H9 (cell line): ENCODE data around the gene ITGA11. TPM values are rescaled to one million over a fixed set of nuclear protein-coding genes. Genes with fewer than 3 reads are reported as not detected.

ENCODE experiments used
- DNase-seq: peaks from one replicate; pipeline ENCODE4 v3.0.0-alpha.2; 2017
- H2AFZ ChIP-seq: one replicate; pipeline ENCODE4 v1.6.1; 2013; ENCODE audit warnings: mild to moderate bottlenecking, low read length, control low read depth, moderate library complexity
- H2AK5ac ChIP-seq: 2 replicates; pipeline ENCODE4 v1.6.1; 2013; ENCODE audit warnings: low read length, control low read depth, mixed read lengths; ENCODE audit not compliant: insufficient read length
- H2BK120ac ChIP-seq: one replicate; pipeline ENCODE4 v1.6.1; 2013; ENCODE audit warnings: low read depth, mild to moderate bottlenecking, low read length, control low read depth, inconsistent platforms; ENCODE audit not compliant: poor library complexity, severe bottlenecking
- H2BK12ac ChIP-seq: 2 replicates; pipeline ENCODE4 v1.6.1; 2013; ENCODE audit warnings: low read length, control low read depth, mixed read lengths, low read depth; ENCODE audit not compliant: insufficient read length
- H2BK15ac ChIP-seq: 2 replicates; pipeline ENCODE4 v1.6.1; 2013; ENCODE audit warnings: low read depth, low read length, control low read depth
- H2BK20ac ChIP-seq: one replicate; pipeline ENCODE4 v1.6.1; 2013; ENCODE audit warnings: low read depth, mild to moderate bottlenecking, low read length, control low read depth, inconsistent platforms; ENCODE audit not compliant: poor library complexity, severe bottlenecking
- H2BK5ac ChIP-seq: 2 replicates; pipeline ENCODE4 v1.6.1; 2013; ENCODE audit warnings: low read length, control low read depth, mixed read lengths; ENCODE audit not compliant: insufficient read length
- H3K14ac ChIP-seq: 2 replicates; pipeline ENCODE4 v1.6.1; 2013; ENCODE audit warnings: low read length, control low read depth; ENCODE audit not compliant: insufficient read depth
- H3K18ac ChIP-seq: 2 replicates; pipeline ENCODE4 v1.6.1; 2013; ENCODE audit warnings: low read depth, mild to moderate bottlenecking, mixed read lengths, low read length, control low read depth; ENCODE audit not compliant: insufficient read length
- H3K23ac ChIP-seq: 2 replicates; pipeline ENCODE4 v1.6.1; 2013; ENCODE audit warnings: low read length, control low read depth, mixed read lengths, low read depth; ENCODE audit not compliant: insufficient read length
- H3K23me2 ChIP-seq: 2 replicates; pipeline ENCODE4 v1.6.1; 2013; ENCODE audit warnings: low read depth, mild to moderate bottlenecking, mixed read lengths, low read length, control low read depth; ENCODE audit not compliant: insufficient read length, poor library complexity, severe bottlenecking
- H3K27ac ChIP-seq: 2 replicates; pipeline ENCODE4 v1.5.1; 2013; ENCODE audit warnings: low read length, control low read depth, mixed read lengths, low read depth; ENCODE audit not compliant: insufficient read length
- H3K27me3 ChIP-seq: 2 replicates; pipeline ENCODE4 v1.6.1; 2013; ENCODE audit warnings: low read length, control low read depth, inconsistent platforms; ENCODE audit not compliant: insufficient read depth
- H3K4ac ChIP-seq: 2 replicates; pipeline ENCODE4 v1.6.1; 2013; ENCODE audit warnings: low read depth, mild to moderate bottlenecking, control low read depth, inconsistent platforms, low read length, moderate library complexity
- H3K4me1 ChIP-seq: 2 replicates; pipeline ENCODE4 v1.6.1; 2013; ENCODE audit warnings: low read length, control low read depth, inconsistent platforms; ENCODE audit not compliant: insufficient read depth
- H3K4me2 ChIP-seq: 2 replicates; pipeline ENCODE4 v1.6.1; 2013; ENCODE audit warnings: low read length, control low read depth, mixed read lengths; ENCODE audit not compliant: insufficient read length, insufficient read depth
- H3K56ac ChIP-seq: 2 replicates; pipeline ENCODE4 v1.6.1; 2013; ENCODE audit warnings: low read depth, mild to moderate bottlenecking, mixed read lengths, low read length, control low read depth; ENCODE audit not compliant: insufficient read length
- H3K79me1 ChIP-seq: 2 replicates; pipeline ENCODE4 v1.6.1; 2013; ENCODE audit warnings: low read depth, mild to moderate bottlenecking, moderate library complexity, low read length, control low read depth, inconsistent platforms; ENCODE audit not compliant: insufficient read depth, poor library complexity, severe bottlenecking
- H3K79me2 ChIP-seq: 2 replicates; pipeline ENCODE4 v1.6.1; 2013; ENCODE audit warnings: low read length, control low read depth, inconsistent platforms; ENCODE audit not compliant: insufficient read depth
- H3K9ac ChIP-seq: 2 replicates; pipeline ENCODE4 v1.6.1; 2013; ENCODE audit warnings: low read length, control low read depth, mixed read lengths; ENCODE audit not compliant: insufficient read length; ENCODE audit errors: extremely low read depth
- H3K9me3 ChIP-seq: one replicate; pipeline ENCODE4 v1.6.1; 2013; ENCODE audit warnings: low read depth, low read length, inconsistent platforms; ENCODE audit not compliant: control insufficient read depth
- H3T11ph ChIP-seq: one replicate; pipeline ENCODE4 v1.6.1; 2013; ENCODE audit warnings: mild to moderate bottlenecking, low read length, control low read depth, inconsistent platforms
- H4K20me1 ChIP-seq: one replicate; pipeline ENCODE4 v1.6.1; 2013; ENCODE audit not compliant: control insufficient read depth, insufficient read length, insufficient read depth
- H4K5ac ChIP-seq: 2 replicates; pipeline ENCODE4 v1.6.1; 2013; ENCODE audit warnings: low read depth, mild to moderate bottlenecking, mixed read lengths, low read length, control low read depth; ENCODE audit not compliant: insufficient read length
- H4K8ac ChIP-seq: replicated peaks from 2 replicates; pipeline ENCODE4 v1.6.1; 2013; ENCODE audit warnings: low read length, control low read depth, mixed read lengths, low read depth; ENCODE audit not compliant: insufficient read length
- H4K91ac ChIP-seq: 2 replicates; pipeline ENCODE4 v1.6.1; 2013; ENCODE audit warnings: low read depth, mild to moderate bottlenecking, moderate library complexity, mixed read lengths, low read length, control low read depth; ENCODE audit not compliant: insufficient read length
- H3K27ac Mint-ChIP-seq, 3 experiments: 2 replicates in 2 of 3; 3 replicates in 1 of 3; pipeline ENCODE4 v1.8.0; 2020 to 2021; ENCODE audit warnings: mixed read lengths in 3 of 3, mild to moderate bottlenecking in 1 of 3, moderate library complexity in 1 of 3
- H3K27me3 Mint-ChIP-seq: 2 replicates; pipeline ENCODE4 v1.8.0; 2021; ENCODE audit warnings: low read depth, mild to moderate bottlenecking, moderate library complexity, mixed read lengths
- H3K36me3 Mint-ChIP-seq, 3 experiments: 2 replicates in 2 of 3; 3 replicates in 1 of 3; pipeline ENCODE4 v1.8.0; 2020 to 2021; ENCODE audit warnings: low read depth in 3 of 3, mixed read lengths in 3 of 3; ENCODE audit not compliant: insufficient read depth in 1 of 3
- H3K4me1 Mint-ChIP-seq, 2 experiments: 2 replicates each; pipeline ENCODE4 v1.8.0; 2020; ENCODE audit warnings: mixed read lengths in 2 of 2
- H3K4me3 Mint-ChIP-seq, 2 experiments: 2 replicates in 1 of 2; 3 replicates in 1 of 2; pipeline ENCODE4 v1.8.0; 2020 to 2021; ENCODE audit warnings: mild to moderate bottlenecking in 2 of 2, mixed read lengths in 2 of 2, moderate library complexity in 1 of 2
- H3K9me3 Mint-ChIP-seq, 2 experiments: 2 replicates in 1 of 2; 3 replicates in 1 of 2; pipeline ENCODE4 v1.8.0; 2020; ENCODE audit warnings: mild to moderate bottlenecking in 2 of 2, mixed read lengths in 2 of 2, moderate library complexity in 1 of 2
- CTCF ChIP-seq: fragments of 200-600 bp; sonication (generic); conservative IDR thresholded peaks from 3 replicates; pipeline ENCODE4 v1.8.0; 2021; ENCODE audit warnings: antibody characterized with exemption, mild to moderate bottlenecking
- WGBS: extraction: QIAGEN DNeasy Blood & Tissue Kit; methylation state at CpG from one replicate; pipeline ENCODE4 v1.1.7; 2013; ENCODE audit warnings: missing lambda C conversion rate, low lambda C conversion rate, mixed read lengths; ENCODE audit not compliant: insufficient read length; ENCODE audit errors: extremely low coverage; 5-methylcytosine and 5-hydroxymethylcytosine counted together
- total RNA-seq: library from RNA; stranded (reverse); gene quantifications from 2 replicates; pipeline ENCODE4 v1.2.1, GENCODE V29; 2021

Gene ITGA11
- total RNA-seq, 1 experiment from 2014 or later: 0.07 TPM

GRCh38 chr15:68470976-68471375, 39.0 kb upstream of the ITGA11 start:
- no peak overlapping the region for H2BK20ac ChIP-seq
- H4K20me1 ChIP-seq: no peaks in the 10 kb centered on the region
- H3K27ac ChIP-seq: no peak overlapping the region
- H3K9ac ChIP-seq: no peak overlapping the region
- no peak overlapping the region for H2AK5ac ChIP-seq
- no peak for TF ChIP-seq CTCF
- H3K4ac ChIP-seq: no peak overlapping the region
- no peaks in the 10 kb centered on the region for H3K4me1 ChIP-seq
- no peak overlapping the region for H4K91ac ChIP-seq
- H3K4me1 Mint-ChIP-seq: peaks cover 0 to 7% of the 10 kb centered on the region in 2 experiments; a peak in 1 of 4 replicates
- H2BK120ac ChIP-seq: no peak overlapping the region
- no peaks in the 10 kb centered on the region for H3K27me3 ChIP-seq
- DNase-seq: no peak
- WGBS: no CpG with 5 or more reads among the region's 5 CpGs
- no peak overlapping the region for H3K14ac ChIP-seq
- no peak overlapping the region for H2BK5ac ChIP-seq
- H3K4me3 Mint-ChIP-seq: no peak overlapping the region
- H3K23me2 ChIP-seq: no peaks in the 10 kb centered on the region
- H3K9me3 ChIP-seq: no peaks in the 10 kb centered on the region
- H3K23ac ChIP-seq: no peak overlapping the region
- H3K18ac ChIP-seq: no peak overlapping the region
- H2BK12ac ChIP-seq: no peak overlapping the region
- H3K79me2 ChIP-seq: no peaks in the 10 kb centered on the region
- H4K8ac ChIP-seq: no peak overlapping the region
- no peak overlapping the region for H2BK15ac ChIP-seq
- no peaks in the 10 kb centered on the region; a peak in 1 of 5 replicates for H3K9me3 Mint-ChIP-seq
- no peak overlapping the region for H3K27ac Mint-ChIP-seq
- peaks cover 4% of the 10 kb centered on the region for H3K27me3 Mint-ChIP-seq
- no peak overlapping the region for H3K4me2 ChIP-seq
- no peak overlapping the region for H3T11ph ChIP-seq
- no peak overlapping the region for H3K56ac ChIP-seq
- H4K5ac ChIP-seq: no peak overlapping the region
- H3K79me1 ChIP-seq: no peaks in the 10 kb centered on the region
- H3K36me3 Mint-ChIP-seq: no peaks in the 10 kb centered on the region
- H2AFZ ChIP-seq: no peak overlapping the region
